ENCODE measurements around the gene ARL4D.

GRCh38 chr17:43372273-43372911 is 26.4 kb upstream of the ARL4D start:
- TF ChIP-seq EZH2 (IDR thresholded peaks at IDR 0.05; ENCODE audit: insufficient read depth, poor library complexity, severe bottlenecking) (no peak), EZH2phosphoT487 (IDR thresholded peaks at IDR 0.05; ENCODE audit: insufficient read depth, low read depth) (no peak)
